ENCODE results near the gene SYNDIG1L. TPM values are rescaled to one million over a fixed set of nuclear protein-coding genes. Genes with fewer than 3 reads are reported as not detected.

Gene SYNDIG1L
- total RNA-seq, 1 experiment from 2014 or later = not detected

DNA sequence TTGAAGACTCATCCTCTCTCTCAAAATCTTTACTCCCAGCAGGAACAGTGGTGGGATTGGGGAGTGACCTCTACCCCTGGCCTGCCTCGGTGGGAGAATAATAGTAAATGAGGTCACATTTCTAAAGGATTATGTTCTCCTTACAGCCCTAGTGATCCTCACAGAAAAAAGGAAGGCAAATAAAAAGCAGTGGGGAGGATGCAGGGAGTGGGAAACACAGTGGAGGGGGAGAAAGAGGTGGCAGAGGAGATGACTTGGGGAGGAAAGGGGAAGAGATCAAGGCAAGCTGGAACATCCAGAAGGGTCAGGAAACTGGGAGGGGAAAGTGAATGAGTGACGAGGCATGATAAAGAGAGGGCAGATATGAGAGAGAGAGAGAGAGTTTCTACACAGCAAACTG lies 8.3 kb upstream of the SYNDIG1L start:
- DNase-seq (ENCODE audit: extremely low read depth, low read depth) = no peak

- no peak for DNase-seq (ENCODE audit: extremely low read depth, low read depth)
Measured at GRCh38 chr14:74429991-74430390, 4.0 kb upstream of the SYNDIG1L start.

DNA sequence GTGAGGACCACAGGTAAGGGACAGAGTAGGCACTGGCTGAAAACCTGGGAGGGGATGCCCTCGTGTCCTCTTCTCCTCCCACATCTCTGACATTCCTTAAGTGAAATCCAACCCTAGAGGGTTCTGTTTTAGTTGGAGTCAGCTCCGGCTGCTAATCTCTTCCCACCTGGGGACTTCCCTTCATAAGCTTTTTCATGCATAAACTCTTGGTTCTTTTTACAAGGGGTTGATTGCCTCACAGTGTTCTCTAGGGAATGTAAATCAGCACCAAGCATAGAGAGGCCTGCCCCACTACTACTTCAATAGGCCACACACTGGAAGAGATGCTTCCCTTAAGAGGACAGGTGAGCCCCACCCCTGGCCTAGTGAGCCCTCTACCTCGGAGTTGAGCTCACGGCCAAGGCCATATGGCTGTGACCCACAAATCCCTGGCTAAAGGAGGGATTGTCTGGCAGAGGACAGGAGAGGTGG lies 3.2 kb upstream of the SYNDIG1L start:
- DNase-seq (ENCODE audit: extremely low read depth, low read depth) = no peak

GRCh38 chr14:74427651-74428050 lies 1.6 kb upstream of the SYNDIG1L start:
- DNase-seq (ENCODE audit: extremely low read depth, low read depth) = no peak

DNA sequence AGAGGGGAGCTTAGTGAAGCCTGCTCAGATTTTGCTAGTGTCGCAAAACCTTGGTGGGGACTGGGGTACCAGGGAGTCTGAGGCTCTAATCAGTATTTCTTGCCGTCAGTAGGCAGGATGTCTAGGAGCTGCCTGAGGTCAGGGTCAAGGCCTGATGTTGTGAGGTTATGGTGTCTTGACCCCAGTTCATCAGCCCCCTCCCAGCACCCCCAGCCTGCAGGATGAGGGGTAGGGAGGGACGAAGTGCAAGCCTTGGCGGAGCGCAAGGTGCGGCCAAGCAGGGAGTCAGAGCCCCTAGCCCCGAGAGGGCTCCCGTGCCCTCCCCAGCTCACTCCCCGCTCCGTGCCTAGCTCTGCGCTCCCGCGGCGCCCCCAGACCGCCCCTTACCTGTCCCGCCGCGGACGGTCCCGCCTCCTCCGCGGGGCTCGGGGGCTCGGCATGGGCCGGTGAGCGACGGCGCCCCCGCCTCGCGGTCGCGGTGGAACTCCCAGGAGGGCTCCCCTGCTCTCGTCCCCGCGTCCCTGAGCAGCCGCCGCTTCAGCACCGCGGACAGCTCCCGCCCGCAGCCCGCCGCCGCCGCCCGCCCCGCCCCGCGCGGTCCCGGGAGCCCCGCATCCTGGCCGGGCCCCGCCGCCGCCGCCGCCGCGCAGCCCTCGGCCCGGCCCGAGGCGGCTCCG lies 347 bp downstream of the SYNDIG1L start:
- peak; percentile 19 for DNase-seq (ENCODE audit: extremely low read depth, low read depth)

- no peak for DNase-seq (ENCODE audit: extremely low read depth, low read depth)
Measured at GRCh38 chr14:74424606-74425005, 1.4 kb downstream of the SYNDIG1L start.

GRCh38 chr14:74423246-74423645 lies 2.8 kb downstream of the SYNDIG1L start:
- DNase-seq (ENCODE audit: extremely low read depth, low read depth) = no peak

- no peak for DNase-seq (ENCODE audit: extremely low read depth, low read depth)
Measured at GRCh38 chr14:74421981-74422380, 4.0 kb downstream of the SYNDIG1L start.

- no peak for DNase-seq (ENCODE audit: extremely low read depth, low read depth)
Measured at GRCh38 chr14:74419086-74419485, 6.9 kb downstream of the SYNDIG1L start.

GRCh38 chr14:74418031-74418430 lies 8.0 kb downstream of the SYNDIG1L start:
- no peak for DNase-seq (ENCODE audit: extremely low read depth, low read depth)

- no peak for DNase-seq (ENCODE audit: extremely low read depth, low read depth)
Measured at GRCh38 chr14:74417611-74418010, 8.4 kb downstream of the SYNDIG1L start.

DNA sequence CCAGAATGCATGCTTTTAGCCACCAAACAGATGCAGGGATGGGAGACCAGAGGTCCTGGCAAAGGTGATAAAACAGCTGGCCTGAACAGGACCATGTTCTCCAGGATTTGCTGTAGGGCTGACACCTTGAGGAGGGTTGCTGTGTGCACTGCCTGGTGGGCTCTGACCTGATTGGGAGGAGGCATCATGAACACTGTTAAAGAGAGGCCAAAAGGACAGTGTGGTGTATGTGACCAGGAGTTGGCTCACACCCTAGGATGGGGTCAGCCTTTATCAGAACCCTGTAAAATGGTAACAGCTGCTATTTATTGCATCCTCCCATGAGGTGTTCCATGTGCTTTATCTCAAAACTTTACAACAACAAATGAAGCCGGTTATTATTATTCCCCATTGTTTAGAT lies 8.8 kb downstream of the SYNDIG1L start:
- no peak for DNase-seq (ENCODE audit: extremely low read depth, low read depth)

- DNase-seq (ENCODE audit: extremely low read depth, low read depth) = no peak
Measured at GRCh38 chr14:74415115-74415437, 10.9 kb downstream of the SYNDIG1L start.

- no peak for DNase-seq (ENCODE audit: extremely low read depth, low read depth)
Measured at GRCh38 chr14:74414403-74415114, 11.5 kb downstream of the SYNDIG1L start.

GRCh38 chr14:74413627-74414026 lies 12.4 kb downstream of the SYNDIG1L start:
- DNase-seq (ENCODE audit: extremely low read depth, low read depth) = no peak

GRCh38 chr14:74412753-74413152 lies 13.3 kb downstream of the SYNDIG1L start:
- no peak for DNase-seq (ENCODE audit: extremely low read depth, low read depth)

DNA sequence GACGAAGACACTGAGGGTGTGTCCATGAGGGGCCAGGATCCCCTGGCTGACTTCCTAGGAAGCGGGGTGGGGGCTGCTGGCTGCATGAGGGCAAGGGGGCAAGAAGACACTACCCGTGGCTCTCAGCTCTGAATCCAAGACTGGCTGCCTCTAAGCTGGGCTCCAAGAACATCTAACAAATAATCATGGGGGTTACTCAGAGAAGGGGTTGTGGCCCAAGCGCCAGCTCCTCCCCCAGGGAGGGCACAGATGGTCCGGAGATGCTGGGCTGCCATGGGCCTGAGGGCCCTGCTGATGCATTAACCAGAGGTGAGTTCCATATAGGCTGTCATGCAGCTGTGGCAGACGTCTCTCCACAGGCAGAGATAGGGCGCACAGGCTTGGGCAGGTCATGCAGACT lies 14.3 kb downstream of the SYNDIG1L start:
- DNase-seq (ENCODE audit: extremely low read depth, low read depth) = no peak

GRCh38 chr14:74409441-74409840 lies 16.6 kb downstream of the SYNDIG1L start:
- no peak for DNase-seq (ENCODE audit: extremely low read depth, low read depth)

DNA sequence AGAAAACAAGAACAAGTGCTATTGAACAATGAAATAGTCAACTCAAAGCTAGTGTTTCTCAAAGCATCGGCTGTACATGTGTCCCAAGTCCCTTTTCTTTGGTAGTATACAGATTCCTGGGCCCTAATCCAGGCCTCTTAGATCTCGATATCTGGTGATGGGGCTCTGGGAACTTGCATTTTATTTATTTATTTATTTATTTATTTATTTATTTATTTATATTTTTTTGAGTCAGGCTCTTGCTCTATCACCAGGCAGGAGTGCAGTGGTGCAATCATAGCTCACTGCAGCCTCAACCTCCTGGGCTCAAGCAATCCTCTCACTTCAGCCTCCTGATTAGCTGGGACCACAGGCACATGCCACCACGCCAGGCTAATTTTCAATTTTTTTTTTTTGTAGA lies 17.1 kb downstream of the SYNDIG1L start:
- no peak for DNase-seq (ENCODE audit: extremely low read depth, low read depth)

- DNase-seq (ENCODE audit: extremely low read depth, low read depth) = no peak
Measured at GRCh38 chr14:74407801-74408154, 18.2 kb downstream of the SYNDIG1L start.

GRCh38 chr14:74407021-74407800 lies 18.8 kb downstream of the SYNDIG1L start:
- no peak for DNase-seq (ENCODE audit: extremely low read depth, low read depth)

DNA sequence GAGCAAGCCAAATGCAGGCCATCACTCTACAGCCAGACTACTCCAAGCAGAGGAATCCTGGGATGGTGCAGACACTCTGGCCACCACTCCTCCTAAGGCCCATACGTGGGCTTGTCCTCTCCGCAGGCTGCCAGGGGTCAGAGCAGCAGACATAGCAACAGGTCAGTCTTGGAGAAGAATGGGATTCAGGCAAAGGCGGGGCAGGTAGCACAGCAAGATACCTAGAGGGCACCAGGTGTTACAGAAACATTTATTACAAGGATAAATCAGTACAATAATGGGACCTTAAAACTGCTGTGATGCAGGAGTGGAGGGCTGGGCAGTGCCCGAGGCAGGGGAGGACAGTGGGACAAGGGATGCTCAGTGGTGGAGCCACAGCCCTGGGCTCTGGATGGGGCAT lies 20.3 kb downstream of the SYNDIG1L start:
- no peak for DNase-seq (ENCODE audit: extremely low read depth, low read depth)

All from NCI-H460 (cell line).